ENCODE results near the gene SRGAP3. TPM values are rescaled to one million over a fixed set of nuclear protein-coding genes. Genes with fewer than 3 reads are reported as not detected.

SRGAP3 gene
- polyA plus RNA-seq, 3 donors: 0.27 to 1.3 (median 0.87) TPM

GRCh38 chr3:8994226-8994625 lies 255.2 kb downstream of the SRGAP3 start:
- Histone ChIP-seq H3K9ac (ENCODE audit: insufficient read depth, low read length, poor library complexity, severe bottlenecking) (no peak overlapping the region), H3K4me2 (replicated peaks; ENCODE audit: extremely low read depth, low read length, poor library complexity, severe bottlenecking) (no peak overlapping the region), H4K20me1 (ENCODE audit: insufficient read depth, low read length) (no peaks in the 10 kb centered on the region), H3K4me1 (ENCODE audit: control insufficient read depth in 1 of 2, insufficient read depth in 2 of 2, low read length in 2 of 2) (no peaks in the 10 kb centered on the region), H3K9me3 (replicated peaks in 1 of 2; ENCODE audit: control insufficient read depth in 1 of 2, insufficient read depth in 1 of 2, low read length in 2 of 2) (no peaks in the 10 kb centered on the region), H3K27ac (ENCODE audit: low read depth in 1 of 2, low read length in 2 of 2) (no peak overlapping the region), H3K79me2 (ENCODE audit: insufficient read depth, low read length) (no peaks in the 10 kb centered on the region), H2AFZ (ENCODE audit: insufficient read depth, low read depth, low read length, poor library complexity, severe bottlenecking) (no peak overlapping the region), H3K27me3 (ENCODE audit: control insufficient read depth in 2 of 2, insufficient read depth in 2 of 2, low read length in 2 of 2) (no peaks in the 10 kb centered on the region), H3K4me3 (replicated peaks in 1 of 3; ENCODE audit: low read depth in 2 of 3, low read length in 3 of 3) (no peak overlapping the region), H3K36me3 (replicated peaks in 1 of 2; ENCODE audit: control insufficient read depth in 1 of 2, insufficient read depth in 2 of 2, low read length in 2 of 2) (no peaks in the 10 kb centered on the region)
- no peak overlapping the region for H3K4me3 Mint-ChIP-seq
- no peaks in the 10 kb centered on the region for H3K9me3 Mint-ChIP-seq
- H3K4me1 Mint-ChIP-seq: no peaks in the 10 kb centered on the region
- H3K27me3 Mint-ChIP-seq (ENCODE audit: low read depth in 3 of 3): peaks cover 0 to 2% (median 1%) of the 10 kb centered on the region in 3 donors
- TF ChIP-seq, protein P1, sequence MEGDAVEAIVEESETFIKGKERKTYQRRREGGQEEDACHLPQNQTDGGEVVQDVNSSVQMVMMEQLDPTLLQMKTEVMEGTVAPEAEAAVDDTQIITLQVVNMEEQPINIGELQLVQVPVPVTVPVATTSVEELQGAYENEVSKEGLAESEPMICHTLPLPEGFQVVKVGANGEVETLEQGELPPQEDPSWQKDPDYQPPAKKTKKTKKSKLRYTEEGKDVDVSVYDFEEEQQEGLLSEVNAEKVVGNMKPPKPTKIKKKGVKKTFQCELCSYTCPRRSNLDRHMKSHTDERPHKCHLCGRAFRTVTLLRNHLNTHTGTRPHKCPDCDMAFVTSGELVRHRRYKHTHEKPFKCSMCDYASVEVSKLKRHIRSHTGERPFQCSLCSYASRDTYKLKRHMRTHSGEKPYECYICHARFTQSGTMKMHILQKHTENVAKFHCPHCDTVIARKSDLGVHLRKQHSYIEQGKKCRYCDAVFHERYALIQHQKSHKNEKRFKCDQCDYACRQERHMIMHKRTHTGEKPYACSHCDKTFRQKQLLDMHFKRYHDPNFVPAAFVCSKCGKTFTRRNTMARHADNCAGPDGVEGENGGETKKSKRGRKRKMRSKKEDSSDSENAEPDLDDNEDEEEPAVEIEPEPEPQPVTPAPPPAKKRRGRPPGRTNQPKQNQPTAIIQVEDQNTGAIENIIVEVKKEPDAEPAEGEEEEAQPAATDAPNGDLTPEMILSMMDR (IDR thresholded peaks at IDR 0.05): no peak
- 100% methylated on average over 7 of the region's 15 CpGs for WGBS (ENCODE audit: insufficient coverage)
- intact Hi-C loops (cut with micrococcal nuclease): no loop called here
- no peak overlapping the region for H3K27ac Mint-ChIP-seq
- DNase-seq: no peak
- no peaks in the 10 kb centered on the region for H3K36me3 Mint-ChIP-seq

- no peak overlapping the region for H3K4me3 Mint-ChIP-seq
These were observed 256.1 kb downstream of the SRGAP3 start for GRCh38 chr3:8993331-8993730.

More at GRCh38 chr3:8993331-8993730, 256.1 kb downstream of the SRGAP3 start:
- Mint-ChIP-seq H3K4me1 (no peaks in the 10 kb centered on the region), H3K27me3 (ENCODE audit: low read depth in 3 of 3) (peaks cover 1 to 2% (median 2%) of the 10 kb centered on the region in 3 donors), H3K9me3 (no peaks in the 10 kb centered on the region), H3K36me3 (no peaks in the 10 kb centered on the region), H3K27ac (no peak overlapping the region)
- Histone ChIP-seq H3K36me3 (replicated peaks in 1 of 2; ENCODE audit: control insufficient read depth in 1 of 2, insufficient read depth in 2 of 2, low read length in 2 of 2) (no peaks in the 10 kb centered on the region), H3K4me2 (replicated peaks; ENCODE audit: extremely low read depth, low read length, poor library complexity, severe bottlenecking) (no peak overlapping the region), H3K27me3 (ENCODE audit: control insufficient read depth in 2 of 2, insufficient read depth in 2 of 2, low read length in 2 of 2) (no peaks in the 10 kb centered on the region), H3K4me3 (replicated peaks in 1 of 3; ENCODE audit: low read depth in 2 of 3, low read length in 3 of 3) (no peak overlapping the region), H3K79me2 (ENCODE audit: insufficient read depth, low read length) (no peaks in the 10 kb centered on the region), H3K9me3 (replicated peaks in 1 of 2; ENCODE audit: control insufficient read depth in 1 of 2, insufficient read depth in 1 of 2, low read length in 2 of 2) (no peaks in the 10 kb centered on the region), H3K9ac (ENCODE audit: insufficient read depth, low read length, poor library complexity, severe bottlenecking) (no peak overlapping the region), H2AFZ (ENCODE audit: insufficient read depth, low read depth, low read length, poor library complexity, severe bottlenecking) (no peak overlapping the region), H3K27ac (ENCODE audit: low read depth in 1 of 2, low read length in 2 of 2) (no peak overlapping the region), H4K20me1 (ENCODE audit: insufficient read depth, low read length) (no peaks in the 10 kb centered on the region), H3K4me1 (ENCODE audit: control insufficient read depth in 1 of 2, insufficient read depth in 2 of 2, low read length in 2 of 2) (no peaks in the 10 kb centered on the region)
- intact Hi-C loops (cut with micrococcal nuclease): no loop called here
- TF ChIP-seq, protein P1 (IDR thresholded peaks at IDR 0.05): no peak
- no peak for DNase-seq
- WGBS (ENCODE audit: insufficient coverage): 89% methylated on average over 3 of the region's 5 CpGs

All from CD14-positive monocyte (primary cell).